Left forelimb (tissue), 1 donor: Measurements from ENCODE around the gene PPP1R13B.
"Not testable (repeated sequence)": the region's sequence is repeated elsewhere in the genome, so short reads cannot be mapped to it uniquely, and the experiment has no call there.

ENCODE experiments used
- DNase-seq: peaks from one replicate; pipeline ENCODE4 v3.0.0-alpha.2; 2018; ENCODE audit warnings: low spot score

The PPP1R13B gene

DNA sequence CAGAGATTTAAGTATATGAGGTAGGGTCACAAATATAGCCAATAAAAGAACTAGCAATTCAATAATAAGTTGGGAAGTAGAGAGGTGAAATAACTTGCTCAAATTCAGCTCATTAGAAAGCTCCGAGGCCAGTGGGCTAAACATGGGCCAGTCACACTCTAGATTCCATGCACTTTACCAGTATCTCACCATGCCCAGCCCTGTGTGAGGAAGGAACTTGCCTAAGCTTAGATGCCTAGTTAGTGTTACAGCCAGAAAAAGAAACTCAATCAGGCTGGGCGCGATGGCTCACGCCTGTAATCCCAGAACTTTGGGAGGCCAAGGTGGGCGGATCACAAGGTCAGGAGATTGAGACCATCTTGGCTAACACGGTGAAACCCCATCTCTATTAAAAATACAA, 71.1 kb downstream of the PPP1R13B start:
- DNase-seq: not testable (repeated sequence)

DNA sequence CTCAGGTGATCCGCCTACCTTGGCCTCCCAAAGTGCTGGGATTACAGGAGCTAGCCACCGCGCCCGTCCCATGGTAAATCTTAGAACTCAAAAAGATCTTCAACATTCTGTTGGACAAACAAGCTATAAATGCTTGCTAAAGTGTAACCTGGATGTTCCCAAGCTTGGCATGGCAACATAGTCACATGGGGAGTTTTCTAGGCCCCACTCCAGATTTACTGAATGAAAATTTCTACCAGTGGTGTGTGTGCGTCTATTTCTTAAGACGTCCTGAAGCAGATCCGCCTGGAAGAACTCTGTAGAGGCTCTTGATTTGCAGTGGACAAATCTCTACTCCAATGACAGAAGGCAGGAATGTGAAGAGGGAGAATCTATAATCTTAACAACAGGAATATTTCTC, 71.9 kb downstream of the PPP1R13B start:
- no peak for DNase-seq

DNA sequence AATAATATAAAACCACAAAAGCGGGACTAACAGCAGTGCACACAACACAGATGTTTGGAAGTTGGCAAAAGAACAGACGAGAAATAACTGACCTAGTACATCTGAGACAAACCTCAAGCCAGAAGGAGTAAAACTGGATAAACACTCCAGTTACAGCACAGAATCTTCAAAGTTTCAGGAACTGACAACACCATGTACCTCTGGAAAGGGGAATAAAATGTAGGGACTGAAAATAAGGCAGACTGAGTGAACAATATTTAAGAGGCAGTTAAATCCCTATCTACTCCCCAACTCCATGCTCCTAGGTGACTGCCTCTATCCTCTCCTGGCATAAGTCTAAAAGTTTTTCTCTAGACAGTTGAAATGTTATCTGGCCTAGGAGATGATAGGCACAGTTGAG, 73.9 kb downstream of the PPP1R13B start:
- no peak for DNase-seq

DNA sequence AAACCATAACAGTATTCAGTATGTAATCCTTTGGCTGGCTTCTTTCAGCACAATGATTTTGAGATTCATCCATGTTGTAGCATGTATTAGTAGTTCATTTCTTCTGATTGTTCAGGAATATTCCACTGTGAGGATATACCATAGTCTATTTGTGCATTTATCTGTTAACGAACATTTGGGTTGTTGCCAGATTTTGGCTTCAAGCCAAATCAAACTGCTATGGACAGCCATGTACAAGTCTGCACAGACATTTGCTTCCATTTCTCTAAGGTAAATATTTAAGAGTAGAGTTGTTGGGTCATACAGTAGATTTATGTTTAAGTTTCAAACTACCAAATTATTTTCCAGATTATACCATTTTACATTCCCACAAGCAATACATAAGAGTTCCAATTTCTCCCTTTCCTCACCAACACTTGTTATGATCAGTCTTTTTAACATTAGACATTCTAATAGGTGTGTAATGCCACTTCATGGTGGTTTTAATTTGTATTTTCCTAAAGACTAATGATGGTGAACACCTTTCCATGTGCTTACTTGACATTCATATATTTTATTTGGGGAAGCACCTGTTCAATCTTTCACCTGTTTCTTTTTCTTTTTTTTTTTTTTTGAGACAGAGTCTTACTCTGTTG, 75.2 kb downstream of the PPP1R13B start:
- no peak for DNase-seq

DNA sequence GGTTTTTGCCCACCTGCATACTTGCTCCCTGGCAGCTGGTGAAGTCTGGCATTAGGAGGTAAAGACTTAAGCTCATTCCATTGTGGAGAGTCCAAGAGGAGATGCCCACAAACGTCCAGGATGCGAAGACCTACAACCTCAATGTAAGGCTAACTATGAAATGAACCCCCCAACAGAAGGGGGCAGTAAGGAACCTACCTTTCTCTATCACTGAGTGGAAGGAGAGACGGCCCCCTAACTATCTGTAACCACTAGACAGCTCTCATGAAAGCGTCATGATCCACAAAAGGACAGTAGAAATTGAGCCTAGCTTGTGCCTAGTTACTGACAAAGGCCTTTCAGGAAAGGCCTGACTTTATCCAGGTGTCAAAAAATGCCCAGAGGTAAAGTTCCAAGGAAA, 76.5 kb downstream of the PPP1R13B start:
- DNase-seq: no peak

DNA sequence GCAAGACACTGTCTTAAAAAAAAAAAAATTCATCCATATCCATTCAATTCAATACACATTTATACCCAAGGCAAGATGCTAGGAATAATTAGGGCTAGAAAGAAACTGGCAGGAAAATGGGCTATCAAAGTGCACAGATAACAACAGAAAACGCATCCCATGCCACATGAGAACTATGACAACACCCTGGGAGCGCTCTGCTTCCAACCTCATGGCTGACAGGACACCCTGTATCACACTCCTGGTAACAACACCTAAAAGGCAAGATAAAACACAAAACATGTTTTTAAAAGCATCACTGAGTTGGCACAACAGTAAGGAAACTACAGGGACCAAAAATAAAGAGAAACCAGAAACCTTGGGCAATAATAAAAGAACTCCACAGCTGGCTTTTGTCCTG, 76.9 kb downstream of the PPP1R13B start:
- no peak for DNase-seq

DNA sequence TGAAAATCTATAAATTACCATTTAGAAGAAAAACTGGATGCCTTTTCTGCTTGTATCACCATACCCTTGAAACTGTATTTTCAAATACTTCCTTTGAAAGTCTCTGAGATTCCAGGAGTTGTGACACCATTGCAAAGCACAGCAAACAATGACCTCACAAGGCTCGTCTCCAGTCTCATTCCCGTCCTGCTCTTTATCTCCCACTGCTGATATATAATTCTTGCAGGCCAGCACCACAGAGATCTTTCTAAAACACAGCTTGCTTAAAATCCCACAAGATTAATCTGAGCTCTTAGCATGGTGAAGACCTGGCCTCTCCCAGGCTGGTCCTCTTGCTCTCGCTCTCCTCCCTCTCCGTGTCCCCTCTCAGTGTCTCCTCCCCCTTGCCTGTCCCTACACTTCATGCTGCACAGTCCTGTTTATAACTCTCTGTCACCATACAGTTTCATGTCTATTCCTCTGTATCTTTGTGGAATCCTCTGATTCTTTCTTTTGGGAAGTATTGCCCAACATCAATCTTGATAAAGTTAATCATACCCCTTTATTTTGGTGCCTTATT, 80.0 kb downstream of the PPP1R13B start:
- DNase-seq: no peak

DNA sequence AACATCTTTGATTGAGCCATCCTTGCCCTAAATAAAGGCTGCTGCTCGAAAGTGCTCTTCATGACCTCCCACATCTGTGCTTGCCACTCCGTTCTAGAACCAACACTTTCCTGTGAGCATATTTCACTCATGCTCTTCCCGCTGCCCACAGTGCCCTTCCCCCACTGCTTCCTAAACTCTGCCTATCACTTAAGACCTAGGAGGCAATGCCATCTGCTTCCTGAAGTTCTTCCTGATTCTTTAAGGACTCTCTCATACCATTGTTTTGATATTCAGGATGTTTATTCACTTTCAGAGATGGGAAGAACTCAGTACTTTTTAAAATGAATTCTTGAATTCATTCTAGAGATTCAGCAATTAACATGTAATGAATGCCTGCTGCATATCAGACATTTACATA, 81.8 kb downstream of the PPP1R13B start:
- DNase-seq: no peak

DNA sequence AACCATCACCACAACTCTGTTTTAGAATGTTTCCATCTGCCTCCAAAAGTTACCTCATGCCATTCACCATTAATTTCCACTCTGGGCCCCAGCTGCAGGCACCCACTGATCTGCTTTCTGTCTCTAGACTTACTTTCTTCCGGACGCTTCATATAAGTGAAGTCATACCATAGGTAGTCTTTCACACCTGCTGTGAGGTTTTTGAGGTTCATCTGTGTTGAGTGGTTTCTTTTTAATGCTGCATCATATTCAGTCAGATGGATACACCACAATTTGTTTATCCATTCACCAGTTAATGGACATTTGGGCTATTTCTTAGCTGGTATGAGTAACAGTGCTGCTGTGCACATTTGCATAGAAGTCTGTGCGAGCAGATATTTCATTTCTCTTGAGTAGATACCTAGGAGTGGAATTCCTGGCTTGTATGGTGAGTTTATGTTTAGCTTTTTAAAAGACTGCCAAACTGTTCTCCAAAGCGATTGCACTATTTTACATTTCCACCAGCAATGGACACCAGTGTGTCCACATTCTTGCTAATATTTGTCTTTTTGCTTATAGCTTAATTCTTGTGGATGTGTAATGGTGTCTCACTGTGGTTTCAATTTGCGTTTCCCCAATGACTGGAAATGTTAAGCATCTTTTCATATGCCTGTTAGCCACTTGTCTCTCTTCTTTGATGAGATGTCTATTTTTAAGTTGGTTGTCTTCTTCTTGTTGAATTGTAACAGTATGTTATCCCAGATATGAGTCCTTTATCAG, 83.5 kb downstream of the PPP1R13B start:
- no peak for DNase-seq

DNA sequence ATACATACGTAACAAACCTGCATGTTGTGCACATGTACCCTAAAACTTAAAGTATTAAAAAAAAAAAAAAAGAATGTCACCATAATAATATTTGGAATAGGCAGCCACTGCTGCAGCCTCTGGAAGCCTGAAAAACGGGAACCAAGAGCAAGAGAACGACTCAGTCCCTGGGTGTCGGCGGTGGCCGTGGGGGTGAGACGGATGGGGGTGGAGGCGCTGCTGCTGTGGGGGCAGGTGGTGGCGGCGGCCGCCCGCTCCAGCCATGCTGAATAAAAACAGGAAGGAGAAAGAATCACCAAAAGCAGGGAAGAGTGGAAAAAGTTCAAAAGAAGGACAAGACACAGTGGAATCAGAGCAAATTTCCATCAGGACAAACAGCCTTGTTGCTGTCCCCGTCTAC, 84.8 kb downstream of the PPP1R13B start:
- no peak for DNase-seq

DNA sequence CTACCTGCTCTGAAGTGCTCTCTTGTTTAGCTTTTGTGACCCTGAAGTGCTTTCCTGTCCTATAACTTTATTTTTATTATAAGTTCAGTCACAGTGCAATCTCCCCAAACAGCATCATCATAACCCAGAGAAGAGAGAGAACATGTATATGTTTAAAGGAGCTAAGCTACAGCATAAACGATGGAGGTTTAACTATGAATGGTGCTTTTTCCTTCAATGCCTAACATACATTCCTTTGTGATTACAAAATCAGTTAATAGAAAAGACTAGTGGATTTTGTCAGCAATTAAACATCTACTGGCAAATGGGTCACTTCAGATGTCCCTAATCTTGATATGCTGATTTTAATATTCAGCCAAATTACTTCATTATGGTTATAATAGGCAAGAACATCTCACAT, 85.3 kb downstream of the PPP1R13B start:
- no peak for DNase-seq

DNA sequence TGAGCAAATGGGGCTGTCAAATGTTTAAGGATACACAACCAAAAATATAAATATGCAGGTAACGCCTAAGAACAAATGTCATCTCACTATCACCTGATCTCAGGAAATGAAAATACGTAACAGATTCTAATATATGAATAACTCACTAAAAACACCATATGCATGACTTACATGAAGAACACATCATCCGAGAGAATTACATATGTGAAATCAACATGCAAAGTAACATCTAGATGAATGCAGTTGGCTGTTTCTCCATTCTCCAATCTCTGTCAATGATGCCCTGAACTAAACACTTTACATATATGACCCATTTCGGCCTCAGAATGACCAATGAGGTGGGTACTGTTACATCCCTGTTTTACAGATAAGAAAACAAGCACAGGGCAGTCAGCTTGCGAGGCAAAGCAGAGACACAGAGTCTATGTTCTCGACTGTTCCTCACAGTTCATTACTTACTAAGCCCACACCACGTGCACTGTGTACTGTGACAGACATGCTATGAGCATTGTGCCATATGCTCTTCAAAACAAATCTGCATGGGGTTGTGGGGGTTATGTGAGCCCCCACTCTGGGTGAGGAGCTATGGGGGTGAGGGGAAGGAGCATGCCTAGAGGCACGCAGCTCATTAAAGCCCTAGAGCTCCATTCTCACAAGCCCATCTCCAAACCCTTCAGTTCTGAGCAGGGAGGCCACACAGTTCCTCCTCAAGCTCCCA, 89.2 kb downstream of the PPP1R13B start:
- DNase-seq: no peak

DNA sequence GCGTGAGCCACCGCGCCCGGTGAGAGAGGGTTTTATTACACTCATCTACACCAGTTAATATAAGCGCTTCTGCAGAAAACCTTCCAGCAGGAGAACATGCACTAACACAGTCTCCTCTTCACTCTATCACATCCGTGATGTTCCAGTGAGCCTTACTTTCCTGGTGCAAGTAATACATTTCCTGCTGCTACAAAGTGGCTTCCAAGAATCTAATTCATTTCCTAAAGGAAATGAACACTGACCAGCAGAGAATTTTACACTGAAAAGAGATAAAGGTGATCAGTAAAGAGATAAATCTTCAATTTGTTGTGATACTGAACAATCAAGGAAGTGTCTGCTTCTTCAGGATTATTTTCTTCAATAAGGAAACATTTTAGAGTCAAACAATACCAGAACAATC, 92.3 kb downstream of the PPP1R13B start:
- no peak for DNase-seq

DNA sequence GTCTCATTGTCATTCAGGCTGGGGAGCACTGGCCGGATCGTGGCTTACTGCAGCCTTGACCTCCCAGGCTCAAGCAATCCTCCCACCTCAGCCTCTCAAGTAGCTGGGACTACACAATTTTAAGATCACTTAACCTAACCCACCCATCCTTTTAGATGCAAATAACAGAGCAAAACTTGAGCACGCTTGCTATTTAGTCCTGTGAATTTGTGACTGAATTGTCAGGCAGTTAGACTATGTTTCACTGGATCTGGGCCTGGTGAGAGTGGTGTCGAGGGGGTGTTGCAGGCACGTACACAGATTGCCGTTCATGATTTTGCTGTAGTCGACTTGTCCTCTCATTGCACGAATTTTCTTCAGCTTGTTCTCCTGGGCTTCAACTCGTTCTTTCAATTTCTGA, 93.6 kb downstream of the PPP1R13B start:
- no peak for DNase-seq

DNA sequence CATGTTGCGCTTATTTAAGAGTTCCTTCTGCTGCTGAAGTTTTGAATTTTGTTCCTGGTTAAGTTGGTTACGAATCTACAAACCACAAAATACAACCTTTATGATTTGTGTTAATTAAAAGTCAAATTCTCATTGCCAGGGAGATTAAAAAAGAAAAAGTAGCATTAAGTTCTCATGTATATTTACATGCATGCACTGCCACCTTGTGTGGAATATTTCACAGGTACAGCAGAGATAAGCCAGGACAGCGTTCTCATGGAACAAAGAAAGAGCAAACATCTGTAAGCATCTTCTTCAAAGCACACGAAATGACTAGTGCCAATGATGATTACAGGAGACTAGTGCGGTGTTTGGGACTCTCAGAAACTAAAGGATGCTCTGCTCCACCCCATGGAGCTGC, 97.5 kb downstream of the PPP1R13B start:
- no peak for DNase-seq

DNA sequence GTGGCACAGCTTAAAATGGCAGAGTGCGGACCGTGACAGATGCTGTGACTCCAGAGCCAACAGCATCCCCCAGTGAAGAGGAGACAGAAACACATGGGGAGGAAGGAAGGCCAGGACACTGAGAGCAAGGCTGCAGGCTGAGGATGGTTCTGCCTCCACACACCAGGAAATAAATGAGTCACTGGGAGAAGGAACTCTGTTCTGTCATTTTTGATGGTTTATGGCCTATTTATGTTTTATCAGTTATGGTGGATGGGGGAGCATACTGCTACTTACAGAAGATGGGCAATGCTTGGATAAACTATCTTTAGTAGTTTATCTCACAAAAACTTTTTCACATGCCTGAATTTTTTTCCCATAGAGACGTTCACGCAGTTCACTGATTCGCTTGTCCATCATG, 97.9 kb downstream of the PPP1R13B start:
- no peak for DNase-seq

DNA sequence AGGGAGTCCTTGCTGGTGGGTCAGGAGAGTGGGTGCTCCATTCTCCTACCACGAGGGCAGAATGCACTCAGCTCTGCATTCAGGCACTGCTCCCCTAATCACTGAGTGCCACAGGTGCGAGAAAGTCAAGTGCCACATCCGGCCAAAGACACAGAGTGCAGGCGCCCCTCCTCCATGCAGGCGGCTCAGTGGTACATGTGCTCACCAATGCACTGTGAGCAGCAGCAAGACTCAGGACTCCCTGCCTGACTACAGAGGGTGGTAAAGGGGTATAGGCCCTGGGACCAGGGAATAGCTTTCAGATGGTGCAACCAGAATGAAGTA, 98.9 kb downstream of the PPP1R13B start:
- DNase-seq: no peak

DNA sequence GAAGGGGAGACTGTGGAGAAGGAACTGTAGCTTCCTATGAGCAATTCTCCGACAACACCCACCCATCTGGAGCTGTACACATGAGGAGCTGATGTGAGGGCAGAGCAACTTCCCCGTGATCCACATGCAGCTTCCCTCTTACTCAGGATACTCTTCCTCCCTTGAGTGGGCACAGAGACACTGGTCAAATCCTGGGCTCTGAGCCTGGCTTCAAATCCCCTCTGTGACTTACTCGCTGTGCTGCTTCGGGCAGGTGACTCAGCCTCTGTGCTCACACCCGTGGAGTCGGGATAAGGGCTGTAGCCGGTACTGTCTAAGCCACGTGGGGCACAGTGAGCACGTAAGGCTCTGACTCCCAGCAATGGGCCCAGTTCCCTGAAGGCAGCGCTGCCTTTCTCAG, 100.7 kb downstream of the PPP1R13B start:
- no peak for DNase-seq

DNA sequence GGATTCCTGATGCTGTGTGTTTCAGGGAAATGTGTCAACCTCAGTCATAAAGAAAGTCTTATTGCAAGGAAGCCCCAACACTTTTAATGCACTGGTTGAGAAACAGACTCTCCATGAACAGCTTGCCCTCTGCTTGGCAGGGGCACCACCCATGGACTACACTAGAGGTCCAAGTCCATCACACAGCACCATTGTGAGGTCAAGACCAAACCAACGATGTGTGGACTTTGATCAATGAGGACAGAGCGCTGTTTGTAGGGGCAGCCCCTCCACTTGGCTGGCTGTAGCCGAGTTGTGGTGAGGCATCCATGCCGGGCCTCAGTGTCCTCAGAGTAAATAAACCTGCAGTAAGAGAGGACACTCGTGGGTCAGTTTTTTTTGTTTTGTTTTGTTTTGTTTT, 102.0 kb downstream of the PPP1R13B start:
- no peak for DNase-seq

DNA sequence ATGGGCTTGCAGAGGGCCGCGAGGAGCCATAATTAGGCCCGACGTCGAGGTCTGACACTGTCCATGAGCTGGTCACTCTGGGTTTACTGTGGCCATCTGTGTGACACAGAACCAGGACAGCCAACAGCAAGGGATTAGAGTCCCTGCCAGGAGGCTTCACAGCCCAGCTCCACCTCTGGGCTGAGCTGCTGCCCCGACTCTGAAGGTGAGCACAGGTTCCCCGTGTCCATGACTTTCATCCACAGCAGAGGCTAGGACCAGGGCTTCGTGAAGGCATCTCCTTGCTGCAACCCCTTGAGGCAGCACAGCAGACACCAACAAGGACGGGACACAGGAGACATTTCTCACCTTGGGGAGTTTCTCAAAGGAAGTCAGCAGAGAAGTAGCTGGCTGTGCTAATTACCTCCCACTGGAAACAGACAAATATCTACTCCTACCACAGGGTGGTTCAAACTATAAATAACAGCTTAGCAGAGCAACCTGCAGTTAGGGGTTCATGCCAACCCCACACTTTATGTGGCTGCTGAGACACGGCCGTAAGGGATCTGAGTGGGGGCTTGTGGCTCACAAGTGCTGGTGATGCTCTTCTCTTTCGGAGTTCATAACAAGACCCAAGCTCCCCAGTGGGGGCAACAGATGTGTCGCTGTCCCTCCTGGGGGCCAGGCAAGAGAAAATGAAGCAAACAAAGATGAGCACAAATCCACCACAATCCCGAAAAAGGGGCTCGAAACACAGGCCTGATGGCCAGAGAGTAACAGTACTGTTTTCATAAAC, 102.6 kb downstream of the PPP1R13B start:
- no peak for DNase-seq

DNA sequence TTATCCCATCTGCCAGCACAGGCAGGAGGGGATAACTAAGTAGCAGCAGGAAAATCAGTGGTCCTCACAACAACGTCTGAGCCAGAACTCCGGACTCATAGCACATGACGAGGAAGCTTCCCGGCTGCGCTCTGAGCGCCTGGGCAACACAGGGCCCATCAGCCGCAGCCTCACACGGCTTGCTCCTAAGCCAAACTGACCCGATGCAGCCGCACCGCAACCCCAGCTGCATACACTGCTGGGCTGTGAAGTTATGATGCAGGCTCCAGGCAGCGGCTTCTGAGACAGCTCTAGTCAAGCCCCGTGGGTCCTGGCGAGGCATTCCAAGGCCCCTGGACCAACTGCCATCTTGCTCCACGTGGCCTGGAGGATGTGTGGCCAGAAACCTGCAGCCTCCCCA, 103.7 kb downstream of the PPP1R13B start:
- no peak for DNase-seq

DNA sequence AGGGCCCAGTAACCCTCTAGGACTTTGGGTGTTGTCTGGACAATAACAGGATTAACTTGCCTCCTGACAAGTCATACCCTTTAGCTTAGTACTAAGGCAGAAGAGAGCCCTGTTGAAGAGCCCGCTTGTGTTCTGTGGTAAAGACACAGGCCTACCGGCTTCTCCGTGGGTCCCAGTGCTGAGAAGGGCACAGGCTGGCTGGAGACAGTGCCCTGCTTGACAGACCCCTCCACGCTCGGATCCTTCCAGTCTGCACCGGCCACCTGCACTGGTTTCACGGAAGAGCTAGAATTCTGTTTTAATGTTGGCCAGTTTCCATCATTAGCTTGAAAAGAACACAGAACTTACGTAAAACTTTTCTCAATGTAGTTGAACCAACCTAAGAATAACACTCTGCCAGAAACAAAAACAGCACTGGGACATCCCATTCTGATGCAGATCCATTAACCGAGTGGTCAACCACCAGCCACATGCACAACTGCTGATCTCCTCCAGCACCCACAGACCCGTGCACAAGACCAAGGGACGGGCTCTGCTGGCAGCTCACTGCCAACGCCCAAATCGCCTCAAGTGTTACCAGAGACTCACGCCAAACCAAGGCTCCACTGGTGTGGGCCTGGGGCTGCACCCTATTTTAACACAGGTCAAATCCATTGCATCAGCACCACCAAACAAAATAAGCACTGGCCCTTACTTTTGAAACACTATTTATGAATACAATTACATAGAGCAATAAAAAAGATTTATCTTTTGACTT, 104.7 kb downstream of the PPP1R13B start:
- DNase-seq: no peak
